ENCODE results near the gene PSMD3.

PSMD3 gene

GRCh38 chr17:39962642-39963220 is 17.9 kb upstream of the PSMD3 start, which contains the start of gene GSDMA:
Gene GSDMA, plus strand, starts transcription at chr17:39963004. Its CDS starts 2,684 bp downstream, at chr17:39965688.
- H3K4me3 ChIP-seq (ENCODE audit: low read depth, low read length), result no peak within 1 kb of the TSS
- TF ChIP-seq, protein P1, sequence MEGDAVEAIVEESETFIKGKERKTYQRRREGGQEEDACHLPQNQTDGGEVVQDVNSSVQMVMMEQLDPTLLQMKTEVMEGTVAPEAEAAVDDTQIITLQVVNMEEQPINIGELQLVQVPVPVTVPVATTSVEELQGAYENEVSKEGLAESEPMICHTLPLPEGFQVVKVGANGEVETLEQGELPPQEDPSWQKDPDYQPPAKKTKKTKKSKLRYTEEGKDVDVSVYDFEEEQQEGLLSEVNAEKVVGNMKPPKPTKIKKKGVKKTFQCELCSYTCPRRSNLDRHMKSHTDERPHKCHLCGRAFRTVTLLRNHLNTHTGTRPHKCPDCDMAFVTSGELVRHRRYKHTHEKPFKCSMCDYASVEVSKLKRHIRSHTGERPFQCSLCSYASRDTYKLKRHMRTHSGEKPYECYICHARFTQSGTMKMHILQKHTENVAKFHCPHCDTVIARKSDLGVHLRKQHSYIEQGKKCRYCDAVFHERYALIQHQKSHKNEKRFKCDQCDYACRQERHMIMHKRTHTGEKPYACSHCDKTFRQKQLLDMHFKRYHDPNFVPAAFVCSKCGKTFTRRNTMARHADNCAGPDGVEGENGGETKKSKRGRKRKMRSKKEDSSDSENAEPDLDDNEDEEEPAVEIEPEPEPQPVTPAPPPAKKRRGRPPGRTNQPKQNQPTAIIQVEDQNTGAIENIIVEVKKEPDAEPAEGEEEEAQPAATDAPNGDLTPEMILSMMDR (IDR thresholded peaks at IDR 0.05; ENCODE audit: low read depth, low read length), result no peak

DNA sequence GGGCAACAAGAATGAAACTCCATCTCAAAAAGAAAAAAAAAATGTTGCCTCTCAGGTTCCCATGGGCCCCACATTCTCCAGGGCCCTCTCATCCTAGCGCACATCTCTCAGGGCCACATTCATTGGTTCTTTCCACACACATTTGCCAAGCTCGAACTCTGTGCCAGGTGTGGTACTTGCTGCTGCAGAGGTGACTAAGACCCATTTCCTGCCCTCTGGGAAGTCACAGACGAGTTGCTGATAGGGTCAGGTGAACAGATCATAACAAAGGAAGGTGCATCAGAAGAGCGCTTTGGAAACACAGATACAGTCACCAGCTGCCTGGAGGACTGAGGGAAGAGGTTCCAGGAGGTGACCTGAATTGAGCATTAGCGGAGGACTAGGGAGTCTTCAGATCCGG is 16.8 kb upstream of the PSMD3 start:
- TF ChIP-seq, protein P1 (IDR thresholded peaks at IDR 0.05; ENCODE audit: low read depth, low read length), result no peak
- H3K4me3 ChIP-seq (ENCODE audit: low read depth, low read length), result no peak overlapping the region

- TF ChIP-seq, protein P1 (IDR thresholded peaks at IDR 0.05; ENCODE audit: low read depth, low read length), result no peak
- H3K4me3 ChIP-seq (ENCODE audit: low read depth, low read length), result no peak overlapping the region
Observed at GRCh38 chr17:39965017-39965699, 15.4 kb upstream of the PSMD3 start.

DNA sequence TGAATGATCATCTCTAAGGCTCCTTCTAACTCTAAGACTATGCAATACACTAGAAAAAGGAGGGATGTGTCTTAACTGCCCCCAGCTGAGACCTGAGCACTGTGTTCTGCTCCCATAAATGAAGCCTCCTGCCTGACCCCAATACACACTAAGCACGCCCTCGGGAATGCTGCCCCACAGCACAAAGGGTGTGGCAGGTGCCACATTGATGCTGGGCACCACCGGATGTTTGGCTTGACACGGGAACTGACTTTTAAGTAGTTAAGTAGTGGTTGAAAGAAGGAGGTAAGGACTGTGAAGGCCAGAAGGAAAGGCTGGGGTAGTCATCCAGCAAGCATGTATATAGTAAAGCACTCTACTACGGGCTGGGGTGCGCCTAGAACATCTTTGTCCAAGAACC is 13.8 kb upstream of the PSMD3 start:
- TF ChIP-seq, protein P1 (IDR thresholded peaks at IDR 0.05; ENCODE audit: low read depth, low read length), result no peak
- H3K4me3 ChIP-seq (ENCODE audit: low read depth, low read length), result no peak overlapping the region

- H3K4me3 ChIP-seq (ENCODE audit: low read depth, low read length), result no peak overlapping the region
- TF ChIP-seq, protein P1 (IDR thresholded peaks at IDR 0.05; ENCODE audit: low read depth, low read length), result no peak
Observed at GRCh38 chr17:39968761-39969160, 11.8 kb upstream of the PSMD3 start.

- TF ChIP-seq, protein P1 (IDR thresholded peaks at IDR 0.05; ENCODE audit: low read depth, low read length), result no peak
- H3K4me3 ChIP-seq (ENCODE audit: low read depth, low read length), result no peak overlapping the region
Observed at GRCh38 chr17:39969375-39969774, 11.2 kb upstream of the PSMD3 start.

- H3K4me3 ChIP-seq (ENCODE audit: low read depth, low read length), result no peak overlapping the region
- TF ChIP-seq, protein P1 (IDR thresholded peaks at IDR 0.05; ENCODE audit: low read depth, low read length), result no peak
Observed at GRCh38 chr17:39970157-39970692, 10.4 kb upstream of the PSMD3 start.
